GM23338 (cell line): Measurements from ENCODE around the gene RABGAP1L. TPM values are rescaled to one million over a fixed set of nuclear protein-coding genes. Genes with fewer than 3 reads are reported as not detected.

ENCODE experiments used
- ATAC-seq: fragments of 200-7000 bp; cut with Tn5 transposase; 3 replicates; pipeline ENCODE4 v1.9.1; 2020
- DNase-seq: peaks from one replicate; pipeline ENCODE4 v3.0.0-alpha.2; 2015; ENCODE audit warnings: low spot score
- H2AFZ ChIP-seq: fragments of 200-600 bp; sonication (generic); 2 replicates; pipeline ENCODE4 v1.8.0; 2016; ENCODE audit warnings: antibody characterized with exemption, mild to moderate bottlenecking, moderate library complexity
- H3F3A ChIP-seq: fragments of 200-600 bp; sonication (generic); replicated peaks from 2 replicates; pipeline ENCODE4 v1.8.0; 2017; ENCODE audit warnings: antibody characterized with exemption, mixed run types, low read depth
- H3K27ac ChIP-seq: fragments of 200-600 bp; sonication (generic); 2 replicates; pipeline ENCODE4 v1.6.1; 2016; ENCODE audit warnings: low read depth
- H3K27me3 ChIP-seq: fragments of 200-600 bp; sonication (generic); 2 replicates; pipeline ENCODE4 v1.8.0; 2016; ENCODE audit warnings: mild to moderate bottlenecking, mixed run types, moderate library complexity; ENCODE audit not compliant: insufficient read depth
- H3K36me3 ChIP-seq: fragments of 200-600 bp; sonication (generic); 2 replicates; pipeline ENCODE4 v1.8.0; 2016; ENCODE audit warnings: mild to moderate bottlenecking; ENCODE audit not compliant: insufficient read depth
- H3K4me1 ChIP-seq: fragments of 200-600 bp; sonication (generic); 2 replicates; pipeline ENCODE4 v1.8.0; 2016; ENCODE audit warnings: mild to moderate bottlenecking, moderate library complexity; ENCODE audit not compliant: insufficient read depth
- H3K4me2 ChIP-seq: fragments of 200-600 bp; sonication (generic); 2 replicates; pipeline ENCODE4 v1.7.1; 2017; ENCODE audit warnings: mixed run types
- H3K4me3 ChIP-seq: fragments of 200-600 bp; sonication (generic); 2 replicates; pipeline ENCODE4 v1.6.1; 2016; ENCODE audit warnings: mixed run types
- H3K79me2 ChIP-seq: fragments of 200-600 bp; sonication (generic); replicated peaks from 2 replicates; pipeline ENCODE4 v1.8.0; 2017; ENCODE audit warnings: mild to moderate bottlenecking; ENCODE audit not compliant: insufficient read depth
- H3K9me2 ChIP-seq: fragments of 200-600 bp; sonication (generic); 2 replicates; pipeline ENCODE4 v1.8.0; 2017; ENCODE audit not compliant: insufficient read depth
- H4K20me1 ChIP-seq: fragments of 200-600 bp; sonication (generic); replicated peaks from 2 replicates; pipeline ENCODE4 v1.8.0; 2017; ENCODE audit warnings: mild to moderate bottlenecking; ENCODE audit not compliant: insufficient read depth
- H3K27ac Mint-ChIP-seq: 2 replicates; pipeline ENCODE4 v1.8.0; 2020; ENCODE audit warnings: inconsistent platforms, mild to moderate bottlenecking, moderate library complexity, mixed read lengths
- H3K27me3 Mint-ChIP-seq: 3 replicates; pipeline ENCODE4 v1.8.0; 2022; ENCODE audit warnings: low read depth, mild to moderate bottlenecking, moderate library complexity, mixed read lengths, inconsistent platforms; ENCODE audit not compliant: insufficient read depth, poor library complexity
- H3K36me3 Mint-ChIP-seq: 3 replicates; pipeline ENCODE4 v1.8.0; 2021; ENCODE audit warnings: low read depth, mild to moderate bottlenecking, inconsistent platforms, moderate library complexity, mixed read lengths
- H3K4me1 Mint-ChIP-seq: 3 replicates; pipeline ENCODE4 v1.8.0; 2020; ENCODE audit warnings: mild to moderate bottlenecking, inconsistent platforms, mixed read lengths
- H3K4me3 Mint-ChIP-seq: 3 replicates; pipeline ENCODE4 v1.8.0; 2021; ENCODE audit warnings: moderate library complexity, mild to moderate bottlenecking, inconsistent platforms, mixed read lengths
- H3K9me3 Mint-ChIP-seq: 3 replicates; pipeline ENCODE4 v1.8.0; 2020; ENCODE audit warnings: moderate library complexity, mild to moderate bottlenecking, inconsistent platforms, mixed read lengths
- STAT1 ChIP-seq: IDR thresholded peaks from one replicate; pipeline ENCODE4 v1.6.1; 2016; ENCODE audit warnings: antibody characterized with exemption; ENCODE audit not compliant: unreplicated experiment
- ZNF114 ChIP-seq: fragments of 250-450 bp; sonication (Bioruptor Pico); IDR thresholded peaks from 2 replicates; pipeline ENCODE4 v1.5.0; 2020; ENCODE audit warnings: mild to moderate bottlenecking, moderate library complexity
- polyA plus RNA-seq: library from polyadenylated mRNA; unstranded; fragments of >200 nt; fragmentation: Nextera tagmentation; extraction: Ambion mirVana; gene quantifications from 2 replicates; pipeline ENCODE4 v1.2.1, GENCODE V29; 2016
- total RNA-seq: library from RNA; depleted of rRNA; stranded (reverse); fragments of >200 nt; shearing (Covaris generic); gene quantifications from 2 replicates; pipeline ENCODE4 v1.2.3, GENCODE V29; 2014
- TF ChIP-seq, protein P1 (sequence below): IDR thresholded peaks from 2 replicates; pipeline ENCODE4 v1.6.1; 2016; ENCODE audit warnings: antibody characterized with exemption
- TF ChIP-seq, protein P2 (sequence below): IDR thresholded peaks from one replicate; pipeline ENCODE4 v1.6.1; 2018; ENCODE audit warnings: antibody characterized with exemption; ENCODE audit not compliant: unreplicated experiment

Gene RABGAP1L
- total and polyA plus RNA-seq, 2 experiments from 2014 or later, result 83.2 to 136 TPM

DNA sequence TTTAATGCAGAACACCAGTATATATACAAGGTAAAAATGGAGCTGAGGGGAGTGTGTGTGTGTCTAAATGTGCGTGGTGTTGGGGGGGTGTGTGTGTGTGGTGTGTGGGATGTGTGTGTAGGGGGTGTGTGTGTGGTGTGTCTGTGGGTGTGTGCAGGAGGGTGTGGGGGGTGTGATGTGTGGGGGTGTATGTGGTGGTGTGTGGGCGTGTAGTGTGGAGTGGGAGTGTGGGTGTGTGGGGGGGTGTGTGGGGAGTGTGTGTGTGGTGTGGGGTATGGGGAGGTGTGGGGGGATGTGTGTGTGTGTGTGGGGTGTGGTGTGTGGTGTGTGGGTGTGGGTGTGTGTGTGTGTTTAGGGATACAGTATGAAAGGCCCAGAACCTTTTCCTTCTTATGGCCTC lies 638.1 kb downstream of the RABGAP1L start:
- H3K4me2 ChIP-seq, result no peak overlapping the region
- H3K27ac ChIP-seq, result no peak overlapping the region
- no peak for ATAC-seq
- Mint-ChIP-seq H3K27ac (no peak overlapping the region), H3K36me3 (no peaks in the 10 kb centered on the region), H3K9me3 (no peaks in the 10 kb centered on the region), H3K4me3 (no peak overlapping the region), H3K27me3 (no peaks in the 10 kb centered on the region), H3K4me1 (peaks cover 13% of the 10 kb centered on the region; the same call in 2 of the 3 replicates)
- no peak overlapping the region for H3K4me3 ChIP-seq
- H3K27me3 ChIP-seq, result no peaks in the 10 kb centered on the region
- no peak overlapping the region for H2AFZ ChIP-seq
- H3K79me2 ChIP-seq, result no peaks in the 10 kb centered on the region
- H3K36me3 ChIP-seq, result no peaks in the 10 kb centered on the region
- DNase-seq, result no peak
- H3K9me2 ChIP-seq, result no peaks in the 10 kb centered on the region
- H3K4me1 ChIP-seq, result peaks cover 30% of the 10 kb centered on the region
- TF ChIP-seq, protein P1, sequence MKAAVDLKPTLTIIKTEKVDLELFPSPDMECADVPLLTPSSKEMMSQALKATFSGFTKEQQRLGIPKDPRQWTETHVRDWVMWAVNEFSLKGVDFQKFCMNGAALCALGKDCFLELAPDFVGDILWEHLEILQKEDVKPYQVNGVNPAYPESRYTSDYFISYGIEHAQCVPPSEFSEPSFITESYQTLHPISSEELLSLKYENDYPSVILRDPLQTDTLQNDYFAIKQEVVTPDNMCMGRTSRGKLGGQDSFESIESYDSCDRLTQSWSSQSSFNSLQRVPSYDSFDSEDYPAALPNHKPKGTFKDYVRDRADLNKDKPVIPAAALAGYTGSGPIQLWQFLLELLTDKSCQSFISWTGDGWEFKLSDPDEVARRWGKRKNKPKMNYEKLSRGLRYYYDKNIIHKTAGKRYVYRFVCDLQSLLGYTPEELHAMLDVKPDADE, result no peak
- TF ChIP-seq, protein P2, sequence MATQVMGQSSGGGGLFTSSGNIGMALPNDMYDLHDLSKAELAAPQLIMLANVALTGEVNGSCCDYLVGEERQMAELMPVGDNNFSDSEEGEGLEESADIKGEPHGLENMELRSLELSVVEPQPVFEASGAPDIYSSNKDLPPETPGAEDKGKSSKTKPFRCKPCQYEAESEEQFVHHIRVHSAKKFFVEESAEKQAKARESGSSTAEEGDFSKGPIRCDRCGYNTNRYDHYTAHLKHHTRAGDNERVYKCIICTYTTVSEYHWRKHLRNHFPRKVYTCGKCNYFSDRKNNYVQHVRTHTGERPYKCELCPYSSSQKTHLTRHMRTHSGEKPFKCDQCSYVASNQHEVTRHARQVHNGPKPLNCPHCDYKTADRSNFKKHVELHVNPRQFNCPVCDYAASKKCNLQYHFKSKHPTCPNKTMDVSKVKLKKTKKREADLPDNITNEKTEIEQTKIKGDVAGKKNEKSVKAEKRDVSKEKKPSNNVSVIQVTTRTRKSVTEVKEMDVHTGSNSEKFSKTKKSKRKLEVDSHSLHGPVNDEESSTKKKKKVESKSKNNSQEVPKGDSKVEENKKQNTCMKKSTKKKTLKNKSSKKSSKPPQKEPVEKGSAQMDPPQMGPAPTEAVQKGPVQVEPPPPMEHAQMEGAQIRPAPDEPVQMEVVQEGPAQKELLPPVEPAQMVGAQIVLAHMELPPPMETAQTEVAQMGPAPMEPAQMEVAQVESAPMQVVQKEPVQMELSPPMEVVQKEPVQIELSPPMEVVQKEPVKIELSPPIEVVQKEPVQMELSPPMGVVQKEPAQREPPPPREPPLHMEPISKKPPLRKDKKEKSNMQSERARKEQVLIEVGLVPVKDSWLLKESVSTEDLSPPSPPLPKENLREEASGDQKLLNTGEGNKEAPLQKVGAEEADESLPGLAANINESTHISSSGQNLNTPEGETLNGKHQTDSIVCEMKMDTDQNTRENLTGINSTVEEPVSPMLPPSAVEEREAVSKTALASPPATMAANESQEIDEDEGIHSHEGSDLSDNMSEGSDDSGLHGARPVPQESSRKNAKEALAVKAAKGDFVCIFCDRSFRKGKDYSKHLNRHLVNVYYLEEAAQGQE, result no peak
- H4K20me1 ChIP-seq, result no peaks in the 10 kb centered on the region
- H3F3A ChIP-seq, result no peaks in the 10 kb centered on the region

DNA sequence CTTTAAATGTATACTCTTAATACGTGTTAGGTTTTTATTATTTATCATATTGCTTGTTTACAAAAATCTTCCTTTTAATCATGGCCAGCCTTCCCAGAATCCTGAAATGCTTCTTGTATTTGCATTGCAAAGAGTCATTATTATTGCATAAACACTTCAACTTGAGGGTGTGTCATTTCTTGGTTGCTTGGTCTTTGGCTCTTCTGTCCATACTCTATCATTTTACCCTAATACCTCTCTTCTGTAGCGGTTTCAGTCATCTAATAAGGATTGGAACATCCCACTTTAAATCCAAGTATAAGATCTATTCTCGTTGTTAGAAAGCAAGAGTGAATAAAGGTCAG lies 639.8 kb downstream of the RABGAP1L start:
- H3K36me3 ChIP-seq, result no peaks in the 10 kb centered on the region
- H3K79me2 ChIP-seq, result no peaks in the 10 kb centered on the region
- DNase-seq, result no peak
- no peaks in the 10 kb centered on the region for H3F3A ChIP-seq
- Mint-ChIP-seq H3K9me3 (no peaks in the 10 kb centered on the region), H3K27ac (no peak overlapping the region), H3K27me3 (no peaks in the 10 kb centered on the region), H3K4me1 (peaks cover 15% of the 10 kb centered on the region; the same call in 2 of the 3 replicates), H3K36me3 (no peaks in the 10 kb centered on the region), H3K4me3 (no peak overlapping the region)
- TF ChIP-seq, protein P2, result no peak
- TF ChIP-seq, protein P1, result no peak
- TF ChIP-seq STAT1 (no peak), ZNF114 (CRISPR knock-in tag) (no peak)
- H3K4me1 ChIP-seq, result peaks cover 30% of the 10 kb centered on the region
- H3K4me3 ChIP-seq, result peak overlapping the region; percentile 61
- no peak for ATAC-seq
- no peaks in the 10 kb centered on the region for H4K20me1 ChIP-seq
- H3K9me2 ChIP-seq, result no peaks in the 10 kb centered on the region
- H3K27ac ChIP-seq, result no peak overlapping the region
- H3K4me2 ChIP-seq, result peak overlapping the region; percentile 92
- H3K27me3 ChIP-seq, result no peaks in the 10 kb centered on the region
- no peak overlapping the region for H2AFZ ChIP-seq
